ENCODE measurements around the gene ADGRB3.
"Not testable (repeated sequence)": the region's sequence is repeated elsewhere in the genome, so short reads cannot be mapped to it uniquely, and the experiment has no call there.

Gene ADGRB3

GRCh38 chr6:68941345-68941744 lies 306.3 kb downstream of the ADGRB3 start:
- Histone ChIP-seq H3K36me3 (ENCODE audit: control insufficient read depth, insufficient read depth, low read length) (no peaks in the 10 kb centered on the region), H3K9me3 (ENCODE audit: control insufficient read depth, insufficient read depth, low read depth, low read length) (no peaks in the 10 kb centered on the region), H3K9ac (ENCODE audit: low read length) (no peak overlapping the region), H3K27me3 (ENCODE audit: control insufficient read depth, insufficient read depth, low read length) (no peaks in the 10 kb centered on the region), H3K4me3 (ENCODE audit: low read depth, low read length) (no peak overlapping the region), H3K27ac (ENCODE audit: low read depth, low read length) (no peak overlapping the region), H3K4me1 (ENCODE audit: control insufficient read depth, insufficient read depth, low read length) (no peaks in the 10 kb centered on the region)

DNA sequence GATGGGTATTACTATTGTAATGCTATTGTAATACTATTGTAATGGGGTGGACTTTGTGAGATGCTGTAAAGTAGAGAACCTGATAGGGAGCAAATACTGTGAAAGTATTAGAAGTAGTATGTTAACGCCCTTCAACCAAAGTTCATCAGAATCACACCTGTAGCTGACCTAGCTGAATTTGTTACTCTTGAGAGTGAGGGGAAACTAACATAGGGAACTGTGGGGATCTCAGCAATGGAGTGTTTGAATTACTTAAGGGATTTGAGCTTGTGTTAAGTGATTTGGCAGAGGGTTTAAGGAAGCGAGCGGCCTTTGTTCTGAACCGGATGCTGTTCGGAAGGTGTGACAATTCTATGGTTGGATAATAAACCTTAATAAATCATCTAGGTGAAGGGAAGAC lies 312.6 kb downstream of the ADGRB3 start:
- H3K36me3 ChIP-seq (ENCODE audit: control insufficient read depth, insufficient read depth, low read length): no peaks in the 10 kb centered on the region
- no peaks in the 10 kb centered on the region for H3K9me3 ChIP-seq (ENCODE audit: control insufficient read depth, insufficient read depth, low read depth, low read length)
- H3K4me3 ChIP-seq (ENCODE audit: low read depth, low read length): no peak overlapping the region
- H3K27ac ChIP-seq (ENCODE audit: low read depth, low read length): no peak overlapping the region
- no peak overlapping the region for H3K9ac ChIP-seq (ENCODE audit: low read length)
- no peaks in the 10 kb centered on the region for H3K4me1 ChIP-seq (ENCODE audit: control insufficient read depth, insufficient read depth, low read length)
- H3K27me3 ChIP-seq (ENCODE audit: control insufficient read depth, insufficient read depth, low read length): no peaks in the 10 kb centered on the region

DNA sequence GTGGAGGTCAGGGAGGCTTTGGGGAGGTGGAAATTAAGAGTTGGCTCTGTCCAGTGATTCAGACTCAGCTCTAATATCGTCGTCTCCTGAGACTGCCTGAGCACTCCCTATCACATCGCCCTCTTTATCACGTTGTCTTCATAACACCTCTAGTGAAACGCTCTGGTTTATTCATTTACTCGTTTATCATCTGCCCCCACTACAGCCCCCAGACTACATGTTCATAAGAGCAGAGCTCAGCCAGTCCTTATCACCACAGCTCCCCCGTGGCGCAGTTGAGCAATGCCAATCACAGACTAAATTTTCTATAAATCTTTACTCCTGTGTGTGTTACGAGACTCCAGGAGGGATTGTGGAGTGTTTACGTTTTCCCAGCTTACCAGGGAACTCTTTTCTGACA lies 316.2 kb downstream of the ADGRB3 start:
- Histone ChIP-seq H3K27ac (ENCODE audit: low read depth, low read length) (no peak overlapping the region), H3K9ac (ENCODE audit: low read length) (no peak overlapping the region), H3K27me3 (ENCODE audit: control insufficient read depth, insufficient read depth, low read length) (no peaks in the 10 kb centered on the region), H3K4me1 (ENCODE audit: control insufficient read depth, insufficient read depth, low read length) (no peaks in the 10 kb centered on the region), H3K36me3 (ENCODE audit: control insufficient read depth, insufficient read depth, low read length) (no peaks in the 10 kb centered on the region), H3K9me3 (ENCODE audit: control insufficient read depth, insufficient read depth, low read depth, low read length) (no peaks in the 10 kb centered on the region), H3K4me3 (ENCODE audit: low read depth, low read length) (no peak overlapping the region)

DNA sequence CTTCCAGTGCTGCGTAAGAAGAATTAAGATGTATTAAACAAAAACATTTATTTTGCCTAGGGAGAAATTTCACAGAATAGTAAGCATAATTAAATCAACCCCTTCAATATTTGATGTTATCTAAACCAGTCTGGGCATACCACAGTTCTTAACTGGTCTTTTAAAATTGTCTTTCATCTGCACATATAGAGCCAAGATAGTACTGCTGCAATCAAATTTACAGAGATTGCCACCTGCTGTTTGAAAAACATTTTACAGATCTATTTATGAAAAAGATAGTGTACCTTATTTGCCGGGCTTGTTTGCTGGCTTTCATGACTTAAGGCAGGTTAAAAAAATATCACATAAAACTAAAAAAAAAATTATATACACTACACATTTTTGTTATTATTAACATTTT lies 323.2 kb downstream of the ADGRB3 start:
- H3K9me3 ChIP-seq (ENCODE audit: control insufficient read depth, insufficient read depth, low read depth, low read length): no peaks in the 10 kb centered on the region
- no peak overlapping the region for H3K4me3 ChIP-seq (ENCODE audit: low read depth, low read length)
- H3K4me1 ChIP-seq (ENCODE audit: control insufficient read depth, insufficient read depth, low read length): no peaks in the 10 kb centered on the region

GRCh38 chr6:68967549-68968300 lies 332.6 kb downstream of the ADGRB3 start:
- Histone ChIP-seq H3K4me1 (ENCODE audit: control insufficient read depth, insufficient read depth, low read length) (peaks cover 8% of the 10 kb centered on the region), H3K36me3 (ENCODE audit: control insufficient read depth, insufficient read depth, low read length) (no peaks in the 10 kb centered on the region), H3K9ac (ENCODE audit: low read length) (no peak overlapping the region), H3K9me3 (ENCODE audit: control insufficient read depth, insufficient read depth, low read depth, low read length) (no peaks in the 10 kb centered on the region), H3K27ac (ENCODE audit: low read depth, low read length) (no peak overlapping the region), H3K4me3 (ENCODE audit: low read depth, low read length) (no peak overlapping the region), H3K27me3 (ENCODE audit: control insufficient read depth, insufficient read depth, low read length) (no peaks in the 10 kb centered on the region)

More for the DNA sequence above, 323.2 kb downstream of the ADGRB3 start:
- H3K36me3 ChIP-seq (ENCODE audit: control insufficient read depth, insufficient read depth, low read length): no peaks in the 10 kb centered on the region
- no peak overlapping the region for H3K9ac ChIP-seq (ENCODE audit: low read length)
- H3K27me3 ChIP-seq (ENCODE audit: control insufficient read depth, insufficient read depth, low read length): no peaks in the 10 kb centered on the region
- no peak overlapping the region for H3K27ac ChIP-seq (ENCODE audit: low read depth, low read length)

- no peak overlapping the region for H3K27ac ChIP-seq (ENCODE audit: low read depth, low read length)
- peaks cover 8% of the 10 kb centered on the region for H3K4me1 ChIP-seq (ENCODE audit: control insufficient read depth, insufficient read depth, low read length)
- no peaks in the 10 kb centered on the region for H3K36me3 ChIP-seq (ENCODE audit: control insufficient read depth, insufficient read depth, low read length)
- H3K9ac ChIP-seq (ENCODE audit: low read length): no peak overlapping the region
- no peaks in the 10 kb centered on the region for H3K27me3 ChIP-seq (ENCODE audit: control insufficient read depth, insufficient read depth, low read length)
- no peaks in the 10 kb centered on the region for H3K9me3 ChIP-seq (ENCODE audit: control insufficient read depth, insufficient read depth, low read depth, low read length)
- H3K4me3 ChIP-seq (ENCODE audit: low read depth, low read length): no peak overlapping the region
Observed at GRCh38 chr6:68968301-68968649, 333.2 kb downstream of the ADGRB3 start.

DNA sequence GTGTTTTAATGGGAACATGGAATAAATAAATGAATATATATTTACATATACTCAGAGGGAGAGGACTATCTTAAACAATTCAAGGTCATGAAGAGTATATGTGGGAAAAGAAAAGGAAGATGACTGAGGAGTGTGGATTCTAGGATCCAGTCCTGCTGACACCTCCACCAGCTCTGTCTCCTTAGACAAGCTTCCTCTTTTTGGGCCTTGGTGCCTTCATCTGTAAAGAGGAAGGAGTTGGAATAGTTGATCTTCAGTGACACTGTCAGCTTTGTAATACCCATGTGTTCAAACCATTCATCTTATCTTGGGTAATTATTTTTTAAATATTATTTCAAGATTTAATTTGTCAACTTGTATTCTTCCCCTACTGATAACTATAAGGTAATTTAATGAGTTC lies 338.0 kb downstream of the ADGRB3 start:
- no peaks in the 10 kb centered on the region for H3K9me3 ChIP-seq (ENCODE audit: control insufficient read depth, insufficient read depth, low read depth, low read length)
- no peak overlapping the region for H3K27ac ChIP-seq (ENCODE audit: low read depth, low read length)
- H3K27me3 ChIP-seq (ENCODE audit: control insufficient read depth, insufficient read depth, low read length): no peaks in the 10 kb centered on the region
- H3K4me3 ChIP-seq (ENCODE audit: low read depth, low read length): no peak overlapping the region
- no peak overlapping the region for H3K9ac ChIP-seq (ENCODE audit: low read length)
- H3K4me1 ChIP-seq (ENCODE audit: control insufficient read depth, insufficient read depth, low read length): no peaks in the 10 kb centered on the region
- no peaks in the 10 kb centered on the region for H3K36me3 ChIP-seq (ENCODE audit: control insufficient read depth, insufficient read depth, low read length)

- Histone ChIP-seq H3K9me3 (ENCODE audit: control insufficient read depth, insufficient read depth, low read depth, low read length) (no peaks in the 10 kb centered on the region), H3K4me1 (ENCODE audit: control insufficient read depth, insufficient read depth, low read length) (no peaks in the 10 kb centered on the region), H3K27me3 (ENCODE audit: control insufficient read depth, insufficient read depth, low read length) (no peaks in the 10 kb centered on the region), H3K36me3 (ENCODE audit: control insufficient read depth, insufficient read depth, low read length) (no peaks in the 10 kb centered on the region), H3K4me3 (ENCODE audit: low read depth, low read length) (no peak overlapping the region), H3K27ac (ENCODE audit: low read depth, low read length) (no peak overlapping the region), H3K9ac (ENCODE audit: low read length) (no peak overlapping the region)
Observed at GRCh38 chr6:68975064-68975463, 340.0 kb downstream of the ADGRB3 start.

DNA sequence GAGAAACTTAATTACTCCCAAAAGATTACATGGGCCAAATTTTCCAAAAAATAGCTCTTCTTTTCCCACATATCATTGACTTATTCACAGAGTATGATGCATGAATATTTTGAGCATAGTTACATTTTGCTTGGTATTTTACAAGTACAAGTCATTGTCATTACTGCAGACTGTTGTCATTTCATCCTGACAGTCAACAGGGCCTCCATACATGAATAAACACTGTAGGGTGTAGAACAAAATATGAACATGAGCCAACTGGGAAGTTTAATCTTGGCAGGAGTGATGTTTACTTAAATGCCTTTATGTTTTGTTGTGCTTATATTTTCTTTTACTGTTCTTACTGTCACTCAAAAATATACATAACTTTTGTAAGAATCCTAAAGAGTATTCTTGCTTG lies 340.7 kb downstream of the ADGRB3 start:
- Histone ChIP-seq H3K36me3 (ENCODE audit: control insufficient read depth, insufficient read depth, low read length) (no peaks in the 10 kb centered on the region), H3K4me3 (ENCODE audit: low read depth, low read length) (no peak overlapping the region), H3K27ac (ENCODE audit: low read depth, low read length) (no peak overlapping the region), H3K9me3 (ENCODE audit: control insufficient read depth, insufficient read depth, low read depth, low read length) (no peaks in the 10 kb centered on the region), H3K27me3 (ENCODE audit: control insufficient read depth, insufficient read depth, low read length) (no peaks in the 10 kb centered on the region), H3K4me1 (ENCODE audit: control insufficient read depth, insufficient read depth, low read length) (no peaks in the 10 kb centered on the region), H3K9ac (ENCODE audit: low read length) (no peak overlapping the region)

DNA sequence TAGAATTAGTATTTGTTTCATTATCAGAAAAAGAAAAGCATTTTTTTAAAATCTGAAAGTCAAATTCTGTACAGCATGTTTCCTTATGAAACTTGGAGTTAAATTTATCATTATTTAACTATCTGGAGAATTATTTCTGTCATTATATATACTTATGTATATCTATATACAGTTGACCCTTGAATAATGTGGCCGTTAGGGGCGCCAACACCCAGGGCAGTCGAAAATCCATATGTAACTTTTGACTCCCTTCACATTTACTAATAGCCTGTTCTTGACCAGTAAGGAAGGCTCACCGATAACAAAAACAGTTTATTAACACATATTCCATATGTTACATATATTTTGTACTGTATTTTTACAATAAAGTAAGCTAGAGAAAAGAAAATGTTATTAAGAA lies 341.2 kb downstream of the ADGRB3 start:
- Histone ChIP-seq H3K27ac (ENCODE audit: low read depth, low read length) (no peak overlapping the region), H3K27me3 (ENCODE audit: control insufficient read depth, insufficient read depth, low read length) (no peaks in the 10 kb centered on the region), H3K9me3 (ENCODE audit: control insufficient read depth, insufficient read depth, low read depth, low read length) (no peaks in the 10 kb centered on the region), H3K4me3 (ENCODE audit: low read depth, low read length) (no peak overlapping the region), H3K9ac (ENCODE audit: low read length) (no peak overlapping the region), H3K36me3 (ENCODE audit: control insufficient read depth, insufficient read depth, low read length) (no peaks in the 10 kb centered on the region), H3K4me1 (ENCODE audit: control insufficient read depth, insufficient read depth, low read length) (no peaks in the 10 kb centered on the region)

DNA sequence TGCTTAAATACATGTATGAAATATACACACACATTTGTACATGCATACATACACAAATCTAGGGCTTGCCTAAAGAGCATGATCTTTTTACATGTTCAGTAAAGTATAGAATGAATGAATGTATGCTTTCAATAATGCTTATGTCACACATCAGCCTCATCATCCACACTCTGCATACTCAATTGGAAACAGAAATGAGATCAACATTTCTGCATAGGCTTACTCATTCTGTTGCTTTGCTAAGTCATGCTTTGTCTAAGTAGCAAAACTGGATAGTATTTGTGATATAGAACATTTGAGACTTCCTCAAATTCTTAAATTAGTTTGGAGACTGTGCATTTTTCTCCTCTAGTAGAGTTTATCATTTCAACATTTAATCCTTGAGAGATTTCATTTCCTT lies 343.3 kb downstream of the ADGRB3 start:
- Histone ChIP-seq H3K9ac (ENCODE audit: low read length) (no peak overlapping the region), H3K4me1 (ENCODE audit: control insufficient read depth, insufficient read depth, low read length) (no peaks in the 10 kb centered on the region), H3K27ac (ENCODE audit: low read depth, low read length) (no peak overlapping the region)

GRCh38 chr6:68981668-68982067 lies 346.6 kb downstream of the ADGRB3 start:
- not testable (repeated sequence) for H3K4me1 ChIP-seq (ENCODE audit: control insufficient read depth, insufficient read depth, low read length); H3K27ac ChIP-seq (ENCODE audit: low read depth, low read length); H3K4me3 ChIP-seq (ENCODE audit: low read depth, low read length); H3K9ac ChIP-seq (ENCODE audit: low read length); H3K9me3 ChIP-seq (ENCODE audit: control insufficient read depth, insufficient read depth, low read depth, low read length); H3K36me3 ChIP-seq (ENCODE audit: control insufficient read depth, insufficient read depth, low read length); H3K27me3 ChIP-seq (ENCODE audit: control insufficient read depth, insufficient read depth, low read length)

More for the DNA sequence above, 343.3 kb downstream of the ADGRB3 start:
- Histone ChIP-seq H3K4me3 (ENCODE audit: low read depth, low read length) (no peak overlapping the region), H3K27me3 (ENCODE audit: control insufficient read depth, insufficient read depth, low read length) (no peaks in the 10 kb centered on the region), H3K9me3 (ENCODE audit: control insufficient read depth, insufficient read depth, low read depth, low read length) (no peaks in the 10 kb centered on the region), H3K36me3 (ENCODE audit: control insufficient read depth, insufficient read depth, low read length) (no peaks in the 10 kb centered on the region)

All from HUES6 (cell line).